ENCODE data around the gene RMDN3.
A peak's percentile ranks its signal among the peaks of the same experiment; 100 is the strongest.

RMDN3 gene

GRCh38 chr15:40754883-40755811, at the start of gene RMDN3:
Gene RMDN3, minus strand, starts transcription at chr15:40755254. Its CDS starts 471 bp downstream, at chr15:40754783.
- peak within 1 kb of the TSS; percentile 93 for H3K4me3 ChIP-seq (ENCODE audit: low read depth, low read length)
- TF ChIP-seq CTCF (IDR thresholded peaks at IDR 0.05; ENCODE audit: borderline replicate concordance, insufficient read depth, low read depth, low read length): no peak

GRCh38 chr15:40803688-40804087, 48.6 kb upstream of the RMDN3 start:
- H3K4me3 ChIP-seq (ENCODE audit: low read depth, low read length): no peak overlapping the region
- 0 out of 2 replicates have a peak, but pooled peaks have one; percentile 9 for TF ChIP-seq CTCF (IDR thresholded peaks at IDR 0.05; ENCODE audit: borderline replicate concordance, insufficient read depth, low read depth, low read length)

- TF ChIP-seq CTCF (IDR thresholded peaks at IDR 0.05; ENCODE audit: borderline replicate concordance, insufficient read depth, low read depth, low read length): no peak
- no peak overlapping the region for H3K4me3 ChIP-seq (ENCODE audit: low read depth, low read length)
Measured at GRCh38 chr15:40803076-40803475, 48.0 kb upstream of the RMDN3 start.

- no peak for TF ChIP-seq CTCF (IDR thresholded peaks at IDR 0.05; ENCODE audit: borderline replicate concordance, insufficient read depth, low read depth, low read length)
- no peak overlapping the region for H3K4me3 ChIP-seq (ENCODE audit: low read depth, low read length)
Measured at GRCh38 chr15:40799523-40799922, 44.5 kb upstream of the RMDN3 start.

- no peak for TF ChIP-seq CTCF (IDR thresholded peaks at IDR 0.05; ENCODE audit: borderline replicate concordance, insufficient read depth, low read depth, low read length)
- H3K4me3 ChIP-seq (ENCODE audit: low read depth, low read length): no peak overlapping the region
Measured at GRCh38 chr15:40796512-40796911, 41.5 kb upstream of the RMDN3 start.

- TF ChIP-seq CTCF (IDR thresholded peaks at IDR 0.05; ENCODE audit: borderline replicate concordance, insufficient read depth, low read depth, low read length): no peak
Measured at GRCh38 chr15:40796041-40796440, 41.0 kb upstream of the RMDN3 start.

More at GRCh38 chr15:40796041-40796440, 41.0 kb upstream of the RMDN3 start:
- no peak overlapping the region for H3K4me3 ChIP-seq (ENCODE audit: low read depth, low read length)
